MM.1S (cell line): ENCODE data around the gene FAM120B.

Experiments used
- DNase-seq: peaks from one replicate; pipeline ENCODE4 v3.0.0-alpha.2; 2015
- H2AFZ ChIP-seq: fragments of 300-600 bp; sonication (generic); 2 replicates; pipeline ENCODE4 v1.6.0; 2016; ENCODE audit warnings: antibody characterized with exemption, low read length
- H3F3A ChIP-seq: fragments of 300-600 bp; sonication (generic); 2 replicates; pipeline ENCODE4 v1.6.1; 2016; ENCODE audit warnings: mild to moderate bottlenecking, antibody characterized with exemption, low read length, moderate library complexity, mixed read lengths; ENCODE audit not compliant: insufficient read depth
- H3K27ac ChIP-seq: fragments of 300-600 bp; sonication (generic); 2 replicates; pipeline ENCODE4 v1.5.1; 2016; ENCODE audit warnings: mild to moderate bottlenecking, low read length
- H3K27me3 ChIP-seq: fragments of 300-600 bp; sonication (generic); replicated peaks from 2 replicates; pipeline ENCODE4 v1.6.0; 2016; ENCODE audit warnings: low read length; ENCODE audit not compliant: insufficient read depth
- H3K36me3 ChIP-seq: fragments of 300-600 bp; sonication (generic); replicated peaks from 2 replicates; pipeline ENCODE4 v1.6.1; 2016; ENCODE audit warnings: mild to moderate bottlenecking, low read length, mixed read lengths; ENCODE audit not compliant: insufficient read depth
- H3K4me1 ChIP-seq: fragments of 300-600 bp; sonication (generic); 2 replicates; pipeline ENCODE4 v1.6.1; 2016; ENCODE audit warnings: low read length, mixed read lengths
- H3K4me2 ChIP-seq: fragments of 300-600 bp; sonication (generic); 2 replicates; pipeline ENCODE4 v1.6.0; 2016; ENCODE audit warnings: low read depth, low read length
- H3K4me3 ChIP-seq: fragments of 300-600 bp; sonication (generic); 2 replicates; pipeline ENCODE4 v1.5.1; 2016; ENCODE audit warnings: low read length, mixed read lengths
- H3K79me2 ChIP-seq: fragments of 300-600 bp; sonication (generic); 2 replicates; pipeline ENCODE4 v1.6.1; 2016; ENCODE audit warnings: mixed run types, low read length, mixed read lengths
- H3K9ac ChIP-seq: fragments of 300-600 bp; sonication (generic); 2 replicates; pipeline ENCODE4 v1.6.1; 2016; ENCODE audit warnings: low read length, mixed read lengths
- H3K9me2 ChIP-seq: fragments of 300-600 bp; sonication (generic); replicated peaks from 2 replicates; pipeline ENCODE4 v1.6.1; 2016; ENCODE audit warnings: mild to moderate bottlenecking, low read length, mixed read lengths; ENCODE audit not compliant: insufficient read depth
- H3K9me3 ChIP-seq: fragments of 300-600 bp; sonication (generic); replicated peaks from 2 replicates; pipeline ENCODE4 v1.6.1; 2016; ENCODE audit warnings: mild to moderate bottlenecking, low read length, mixed read lengths; ENCODE audit not compliant: insufficient read depth
- H4K20me1 ChIP-seq: fragments of 300-600 bp; sonication (generic); 2 replicates; pipeline ENCODE4 v1.6.1; 2016; ENCODE audit warnings: mild to moderate bottlenecking, low read length, moderate library complexity, mixed read lengths; ENCODE audit not compliant: insufficient read depth
- EZH2 ChIP-seq: fragments of 300-600 bp; sonication (generic); optimal IDR thresholded peaks from 2 replicates; pipeline ENCODE3; 2017; ENCODE audit warnings: low read depth, mild to moderate bottlenecking, antibody characterized with exemption, low read length, mixed read lengths
- EZH2phosphoT487 ChIP-seq: fragments of 300-600 bp; sonication (generic); IDR thresholded peaks from 2 replicates; pipeline ENCODE4 v1.6.1; 2018; ENCODE audit warnings: antibody characterized with exemption, low read length
- TF ChIP-seq, protein P1 (sequence below): fragments of 300-600 bp; sonication (generic); IDR thresholded peaks from 2 replicates; pipeline ENCODE4 v1.5.1; 2016; ENCODE audit warnings: antibody characterized with exemption, low read length, mixed read lengths

Gene FAM120B

DNA sequence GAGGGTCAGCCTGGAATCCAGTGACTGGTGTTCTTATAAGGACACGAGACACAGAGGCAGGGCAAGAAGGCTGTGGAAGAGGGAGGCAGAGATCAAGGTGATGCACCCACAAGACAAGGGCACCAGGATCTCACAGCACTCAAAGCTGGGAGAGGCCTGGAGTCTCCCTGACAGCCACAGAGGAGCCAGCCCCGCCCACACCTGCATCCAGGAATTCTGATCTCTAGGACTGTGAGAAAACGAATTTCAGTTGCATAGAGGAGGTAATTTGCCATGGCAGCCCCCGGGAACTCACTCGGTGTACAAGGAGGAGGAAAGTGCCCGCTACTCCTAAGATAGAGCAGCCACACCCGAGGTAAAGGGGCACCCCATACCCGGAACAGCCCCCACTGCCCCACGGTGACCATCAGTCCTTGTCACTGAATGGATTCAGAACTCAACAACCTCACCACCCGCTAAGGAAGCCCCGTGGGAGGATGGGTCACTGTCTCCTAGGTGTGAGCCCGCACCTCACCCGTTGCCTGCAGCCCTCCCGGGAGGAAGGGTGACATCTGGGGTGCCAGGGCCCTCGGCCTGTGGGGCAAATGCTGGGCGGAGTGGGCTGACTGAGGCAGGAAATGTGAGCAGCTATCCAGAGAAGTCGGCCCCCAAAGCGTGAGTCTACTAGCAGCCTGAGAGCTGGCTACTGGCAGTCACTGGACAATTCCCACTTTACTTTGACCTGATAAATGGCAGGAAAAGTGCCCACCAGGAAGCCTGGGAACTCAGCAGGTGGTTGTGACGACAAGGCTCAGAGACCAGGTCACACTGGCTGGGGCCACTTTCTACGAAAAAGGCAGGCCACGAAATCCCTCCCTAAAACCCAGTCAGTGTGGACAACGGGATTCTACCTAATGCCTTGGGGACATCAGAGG lies 38.1 kb upstream of the FAM120B start:
- peaks cover 40% of the 10 kb centered on the region for H3K27me3 ChIP-seq
- H4K20me1 ChIP-seq: no peaks in the 10 kb centered on the region
- no peak overlapping the region for H2AFZ ChIP-seq
- H3K9ac ChIP-seq: no peak overlapping the region
- no peak overlapping the region for H3K4me3 ChIP-seq
- no peak for DNase-seq
- no peaks in the 10 kb centered on the region for H3K36me3 ChIP-seq
- no peaks in the 10 kb centered on the region for H3K9me2 ChIP-seq
- H3K4me1 ChIP-seq: no peaks in the 10 kb centered on the region
- H3F3A ChIP-seq: no peaks in the 10 kb centered on the region
- H3K27ac ChIP-seq: no peak overlapping the region
- TF ChIP-seq EZH2: no peak
- TF ChIP-seq EZH2phosphoT487: no peak
- TF ChIP-seq, protein P1, sequence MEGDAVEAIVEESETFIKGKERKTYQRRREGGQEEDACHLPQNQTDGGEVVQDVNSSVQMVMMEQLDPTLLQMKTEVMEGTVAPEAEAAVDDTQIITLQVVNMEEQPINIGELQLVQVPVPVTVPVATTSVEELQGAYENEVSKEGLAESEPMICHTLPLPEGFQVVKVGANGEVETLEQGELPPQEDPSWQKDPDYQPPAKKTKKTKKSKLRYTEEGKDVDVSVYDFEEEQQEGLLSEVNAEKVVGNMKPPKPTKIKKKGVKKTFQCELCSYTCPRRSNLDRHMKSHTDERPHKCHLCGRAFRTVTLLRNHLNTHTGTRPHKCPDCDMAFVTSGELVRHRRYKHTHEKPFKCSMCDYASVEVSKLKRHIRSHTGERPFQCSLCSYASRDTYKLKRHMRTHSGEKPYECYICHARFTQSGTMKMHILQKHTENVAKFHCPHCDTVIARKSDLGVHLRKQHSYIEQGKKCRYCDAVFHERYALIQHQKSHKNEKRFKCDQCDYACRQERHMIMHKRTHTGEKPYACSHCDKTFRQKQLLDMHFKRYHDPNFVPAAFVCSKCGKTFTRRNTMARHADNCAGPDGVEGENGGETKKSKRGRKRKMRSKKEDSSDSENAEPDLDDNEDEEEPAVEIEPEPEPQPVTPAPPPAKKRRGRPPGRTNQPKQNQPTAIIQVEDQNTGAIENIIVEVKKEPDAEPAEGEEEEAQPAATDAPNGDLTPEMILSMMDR: no peak
- H3K9me3 ChIP-seq: no peaks in the 10 kb centered on the region
- H3K79me2 ChIP-seq: no peaks in the 10 kb centered on the region
- H3K4me2 ChIP-seq: no peak overlapping the region

DNA sequence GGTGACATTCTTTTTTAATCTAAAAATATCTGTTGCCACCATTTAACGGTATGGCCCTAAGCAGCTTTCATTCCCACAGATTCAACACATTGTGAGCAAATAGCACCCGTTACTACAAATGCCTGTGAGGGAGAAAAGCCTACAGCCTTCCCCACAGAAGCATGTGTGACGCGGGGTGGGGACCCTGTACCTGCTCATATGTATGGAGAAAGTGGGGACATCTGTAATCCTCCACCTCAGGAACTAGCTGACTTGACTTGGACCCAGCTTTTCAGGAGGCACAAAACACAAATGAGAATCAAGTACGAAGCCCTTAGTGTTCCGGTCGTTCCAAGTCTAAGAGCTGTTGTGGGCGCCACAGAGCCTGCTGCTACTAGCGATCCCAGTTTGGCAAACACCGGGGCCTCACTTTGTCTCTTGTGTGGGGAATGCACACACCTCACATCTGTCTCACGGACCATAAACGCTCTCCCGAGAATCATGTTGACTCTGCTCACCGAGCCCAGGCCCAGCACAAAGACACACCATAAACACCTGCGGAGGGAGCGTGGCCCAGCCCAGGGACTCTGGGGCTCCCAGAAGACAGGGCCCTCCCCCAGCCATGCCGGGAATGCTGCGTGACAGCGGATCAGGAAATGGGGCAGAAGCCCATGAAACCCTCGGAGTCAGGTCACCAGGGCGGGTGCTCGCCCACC lies 37.3 kb upstream of the FAM120B start:
- no peak overlapping the region for H3K4me2 ChIP-seq
- H3F3A ChIP-seq: no peaks in the 10 kb centered on the region
- H4K20me1 ChIP-seq: no peaks in the 10 kb centered on the region
- no peaks in the 10 kb centered on the region for H3K36me3 ChIP-seq
- H3K27ac ChIP-seq: no peak overlapping the region
- TF ChIP-seq, protein P1: no peak
- no peak for TF ChIP-seq EZH2phosphoT487
- no peak for TF ChIP-seq EZH2
- no peak for DNase-seq
- no peak overlapping the region for H3K4me3 ChIP-seq
- H3K27me3 ChIP-seq: peaks cover 42% of the 10 kb centered on the region
- H3K9me3 ChIP-seq: no peaks in the 10 kb centered on the region
- no peak overlapping the region for H2AFZ ChIP-seq
- no peaks in the 10 kb centered on the region for H3K4me1 ChIP-seq
- H3K9ac ChIP-seq: no peak overlapping the region
- no peaks in the 10 kb centered on the region for H3K79me2 ChIP-seq
- no peaks in the 10 kb centered on the region for H3K9me2 ChIP-seq

DNA sequence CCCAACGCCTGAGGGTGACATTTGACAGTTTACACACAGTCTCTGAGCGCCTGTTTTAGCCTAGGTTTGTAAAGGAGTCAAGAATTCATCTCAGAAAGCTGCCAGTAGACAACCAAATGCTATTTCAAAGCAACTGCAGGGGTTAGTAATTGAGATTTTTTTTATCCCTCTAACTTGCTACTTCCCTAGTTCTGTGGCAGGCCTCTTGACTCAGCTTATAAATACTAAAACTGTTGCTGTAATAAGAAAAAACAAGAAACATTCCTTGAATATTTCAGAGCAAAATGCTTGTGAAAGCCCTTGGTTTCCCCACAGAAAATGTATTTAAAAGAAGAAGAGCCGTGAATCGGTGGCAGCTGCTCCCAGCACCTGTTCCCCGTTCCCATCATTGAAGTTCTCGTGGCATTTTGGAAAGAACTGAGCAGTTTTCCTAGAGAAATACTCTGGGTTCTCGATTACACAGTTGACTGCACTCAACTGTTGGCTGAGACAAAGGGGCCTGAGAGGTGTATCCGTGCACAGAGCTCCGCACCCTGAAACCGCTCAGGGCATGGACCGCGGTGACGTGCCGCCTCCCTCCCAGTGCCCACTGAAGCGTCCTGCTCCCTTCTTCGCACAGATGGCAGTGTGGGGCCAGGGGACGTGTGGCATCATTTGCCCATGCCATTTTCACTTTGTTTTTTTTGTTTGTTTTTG lies 36.6 kb upstream of the FAM120B start:
- Histone ChIP-seq H3K9me3 (no peaks in the 10 kb centered on the region), H3K79me2 (no peaks in the 10 kb centered on the region), H3K9ac (no peak overlapping the region), H4K20me1 (no peaks in the 10 kb centered on the region), H3K27me3 (peaks cover 48% of the 10 kb centered on the region), H3K9me2 (no peaks in the 10 kb centered on the region), H3F3A (no peaks in the 10 kb centered on the region), H2AFZ (no peak overlapping the region), H3K36me3 (no peaks in the 10 kb centered on the region), H3K27ac (no peak overlapping the region), H3K4me1 (no peaks in the 10 kb centered on the region), H3K4me3 (no peak overlapping the region), H3K4me2 (no peak overlapping the region)
- TF ChIP-seq EZH2phosphoT487: no peak
- TF ChIP-seq, protein P1: no peak
- no peak for DNase-seq
